Endothelial cell of umbilical vein (primary cell): ENCODE results near the gene CMIP. TPM values are rescaled to one million over a fixed set of nuclear protein-coding genes. Genes with fewer than 3 reads are reported as not detected.

Source experiments
- BruUV-seq: library from RNA; stranded (reverse); fragments of 400-500 nt; replicated peaks from 2 replicates; lab custom pipeline; 2021; lab: Mats Ljungman, UMichigan
- CTCF ChIA-PET: fragments of 300-600, 350-600 bp; sonication (Branson Sonifier 250); formaldehyde crosslinking; loops from one replicate; lab custom pipeline; 2021; ENCODE audit warnings: antibody characterized with exemption, inconsistent platforms; lab: Charles Lee
- POLR2A ChIA-PET: fragments of 300-600, 350-600 bp; sonication (Branson Sonifier 250); formaldehyde crosslinking; loops from one replicate; lab custom pipeline; 2021; ENCODE audit warnings: antibody characterized with exemption, inconsistent platforms; lab: Charles Lee
- DNase-seq: peaks from one replicate; pipeline ENCODE4 v3.0.0-alpha.2; 2011; ENCODE audit warnings: low read depth, low spot score
- FAIRE-seq: peaks from 2 replicates; lab custom pipeline; 2011; peaks lifted over from hg19 to GRCh38; lab: Jason Lieb, UNC
- H2AFZ ChIP-seq: 2 replicates; pipeline ENCODE4 v1.6.0; 2012; ENCODE audit warnings: low read depth, low read length, control low read depth, inconsistent platforms
- H3K27ac ChIP-seq: 2 replicates; pipeline ENCODE4 v1.5.1; 2011; ENCODE audit warnings: low read depth, mild to moderate bottlenecking, control low read depth, low read length, moderate library complexity; ENCODE audit not compliant: insufficient read depth
- H3K27me3 ChIP-seq, 2 experiments: 2 replicates each; pipeline versions ENCODE4 v1.6.0 to v1.6.1; 2011; ENCODE audit warnings: low read length in 2 of 2, mixed read lengths in 1 of 2; ENCODE audit not compliant: control insufficient read depth in 2 of 2, insufficient read depth in 2 of 2
- H3K36me3 ChIP-seq, 2 experiments: 2 replicates in 1 of 2; 3 replicates in 1 of 2; pipeline ENCODE4 v1.5.1; 2011; ENCODE audit warnings: low read length in 2 of 2, mild to moderate bottlenecking in 1 of 2, moderate library complexity in 1 of 2; ENCODE audit not compliant: control insufficient read depth in 2 of 2, insufficient read depth in 2 of 2; ENCODE audit errors: extremely low read depth in 1 of 2
- H3K4me1 ChIP-seq: 3 replicates; pipeline ENCODE4 v1.5.1; 2011; ENCODE audit warnings: mild to moderate bottlenecking, low read length; ENCODE audit not compliant: control insufficient read depth, insufficient read depth; ENCODE audit errors: extremely low read depth
- H3K4me2 ChIP-seq: 2 replicates; pipeline ENCODE4 v1.6.1; 2011; ENCODE audit warnings: low read length, control low read depth, mixed read lengths; ENCODE audit not compliant: insufficient read depth
- H3K4me3 ChIP-seq, 3 experiments: fragments of 200-600 bp in 1 of 3; sonication (generic), shearing (Covaris generic) in 1 of 3; replicated peaks in 1 of 3; 2 replicates each; pipeline ENCODE4 v1.5.1; 2011 to 2016; ENCODE audit warnings: control low read depth in 3 of 3, low read length in 3 of 3, mild to moderate bottlenecking in 2 of 3, inconsistent platforms in 1 of 3, low read depth in 1 of 3, moderate library complexity in 1 of 3; ENCODE audit not compliant: insufficient read depth in 1 of 3
- H3K79me2 ChIP-seq: 2 replicates; pipeline ENCODE4 v1.6.0; 2012; ENCODE audit warnings: low read length, inconsistent platforms; ENCODE audit not compliant: control insufficient read depth, insufficient read depth
- H3K9ac ChIP-seq: replicated peaks from 2 replicates; pipeline ENCODE3; 2011; ENCODE audit warnings: low read length, control low read depth; ENCODE audit not compliant: insufficient read depth; ENCODE audit errors: extremely low read depth
- H3K9me1 ChIP-seq: replicated peaks from 3 replicates; pipeline ENCODE4 v1.6.0; 2011; ENCODE audit warnings: mild to moderate bottlenecking, low read length; ENCODE audit not compliant: control insufficient read depth, insufficient read depth; ENCODE audit errors: extremely low read depth
- H3K9me3 ChIP-seq: replicated peaks from 2 replicates; pipeline ENCODE4 v1.5.1; 2012; ENCODE audit warnings: low read length, inconsistent platforms; ENCODE audit not compliant: control insufficient read depth, insufficient read depth
- H4K20me1 ChIP-seq: replicated peaks from 2 replicates; pipeline ENCODE3; 2011; ENCODE audit warnings: mild to moderate bottlenecking, low read length; ENCODE audit not compliant: control insufficient read depth, insufficient read depth; ENCODE audit errors: extremely low read depth
- EZH2 ChIP-seq: IDR thresholded peaks from 2 replicates; pipeline ENCODE4 v1.6.1; 2012; ENCODE audit warnings: borderline replicate concordance, low read depth, mild to moderate bottlenecking, moderate library complexity, low read length, inconsistent platforms; ENCODE audit not compliant: severe bottlenecking
- FOS ChIP-seq: IDR thresholded peaks from 2 replicates; pipeline ENCODE4 v1.6.1; 2011; ENCODE audit warnings: mild to moderate bottlenecking, low read length, moderate library complexity, borderline replicate concordance; ENCODE audit not compliant: insufficient read depth
- GATA2 ChIP-seq: IDR thresholded peaks from 2 replicates; pipeline ENCODE4 v1.7.0; 2011; ENCODE audit warnings: low read depth, mild to moderate bottlenecking, moderate library complexity, mixed read lengths, low read length; ENCODE audit not compliant: insufficient read length, insufficient read depth
- JUN ChIP-seq: IDR thresholded peaks from 2 replicates; pipeline ENCODE4 v1.6.1; 2011; ENCODE audit warnings: borderline replicate concordance, low read depth; ENCODE audit not compliant: insufficient read length, insufficient read depth
- MYC ChIP-seq: IDR thresholded peaks from one replicate; pipeline ENCODE4 v1.6.1; 2011; ENCODE audit warnings: mild to moderate bottlenecking, low read depth, low read length
- POLR2A ChIP-seq: IDR thresholded peaks from 2 replicates; pipeline ENCODE4 v1.6.1; 2012; ENCODE audit warnings: low read depth, mild to moderate bottlenecking, control low read depth, low read length
- POLR2AphosphoS5 ChIP-seq: IDR thresholded peaks from 2 replicates; pipeline ENCODE4 v1.6.1; 2012; ENCODE audit warnings: low read depth, mild to moderate bottlenecking, control low read depth, low read length, moderate library complexity; ENCODE audit not compliant: insufficient read depth
- dilution Hi-C: fragments of 300-500 bp; cut with MboI; formaldehyde crosslinking; loops from one replicate; pipeline ENCODE4 v1.15.0; 2019; ENCODE audit warnings: low sequenced_read_pairs; ENCODE audit not compliant: extremely low pct_ligation_motif_present
- intact Hi-C: fragments of 100-400 bp; cut with micrococcal nuclease; formaldehyde crosslinking; loops from one replicate; pipeline ENCODE4 v1.10.0; 2022
- polyA plus RNA-seq, 4 experiments: library from polyadenylated mRNA; depleted of rRNA in 3 of 4; stranded (reverse) in 3 of 4; unstranded in 1 of 4; fragments of >200 nt; gene quantifications; 2 replicates each; pipeline versions ENCODE4 v1.2.1 to v1.2.3, GENCODE V29; 2011 to 2012; ENCODE audit warnings: missing spikeins in 1 of 4
- total RNA-seq: library from RNA; stranded (reverse); gene quantifications from 2 replicates; pipeline ENCODE4 v1.2.3, GENCODE V29; 2021
- TF ChIP-seq, protein P1 (sequence below): IDR thresholded peaks from 2 replicates; pipeline ENCODE4 v1.6.1; 2011; ENCODE audit not compliant: insufficient read depth, insufficient read length
- TF ChIP-seq, protein P2 (sequence below), 2 donors: IDR thresholded peaks; 1 replicate in 1 of 2; 2 replicates in 1 of 2; pipeline ENCODE4 v1.5.1; 2011; ENCODE audit warnings: low read length in 2 of 2, mild to moderate bottlenecking in 2 of 2, moderate library complexity in 2 of 2, control low read depth in 1 of 2, inconsistent platforms in 1 of 2, low read depth in 1 of 2; ENCODE audit not compliant: insufficient read depth in 1 of 2; ENCODE audit errors: extremely low read depth in 1 of 2

The CMIP gene
- total and polyA plus RNA-seq, 2 donors (not counting 3 experiments of a cell fraction or from before 2014, with no cell fraction given), result 29.0 to 101 TPM

DNA sequence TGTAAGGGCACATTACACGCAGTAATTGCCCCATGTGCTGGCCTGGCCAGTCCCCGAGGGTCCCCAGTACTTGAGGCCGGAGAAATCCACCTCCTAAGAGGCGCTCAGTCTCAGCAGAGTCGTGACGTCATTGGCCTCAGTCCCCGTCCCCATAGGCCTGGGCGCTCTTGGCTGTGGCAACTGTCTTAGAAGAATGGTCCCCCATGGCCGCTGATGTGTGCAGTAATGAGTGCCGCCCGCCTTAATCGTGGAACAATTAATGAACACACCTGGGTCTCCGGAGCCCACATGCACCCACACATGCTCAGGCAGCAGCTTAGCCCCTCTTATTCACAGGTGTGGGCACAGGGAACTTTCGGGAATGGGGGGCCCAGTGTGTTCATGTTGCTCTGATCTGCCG, 248.0 kb downstream of the CMIP start:
- Histone ChIP-seq H3K27ac (peak overlapping the region; percentile 98), H2AFZ (no peak overlapping the region), H3K9ac (peak overlapping the region; percentile 86), H3K4me2 (no peak overlapping the region), H4K20me1 (no peaks in the 10 kb centered on the region), H3K27me3 (no peaks in the 10 kb centered on the region), H3K79me2 (peaks cover 3% of the 10 kb centered on the region), H3K4me1 (peaks cover 63% of the 10 kb centered on the region), H3K4me3 (no peak overlapping the region), H3K36me3 (peaks cover 4 to 11% of the 10 kb centered on the region in 2 experiments), H3K9me3 (no peaks in the 10 kb centered on the region), H3K9me1 (no peaks in the 10 kb centered on the region)
- CTCF ChIA-PET, result interaction anchor here (1.7 kb wide), 1 partner anchor 12 kb away, joined by 5 read pairs; no protein-coding TSS in a partner anchor
- TF ChIP-seq, protein P1, sequence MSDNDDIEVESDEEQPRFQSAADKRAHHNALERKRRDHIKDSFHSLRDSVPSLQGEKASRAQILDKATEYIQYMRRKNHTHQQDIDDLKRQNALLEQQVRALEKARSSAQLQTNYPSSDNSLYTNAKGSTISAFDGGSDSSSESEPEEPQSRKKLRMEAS, result no peak
- TF ChIP-seq FOS, result no peak
- no peak for TF ChIP-seq GATA2
- TF ChIP-seq MYC, result no peak
- no peak for TF ChIP-seq POLR2AphosphoS5
- TF ChIP-seq JUN, result no peak
- TF ChIP-seq, protein P2, sequence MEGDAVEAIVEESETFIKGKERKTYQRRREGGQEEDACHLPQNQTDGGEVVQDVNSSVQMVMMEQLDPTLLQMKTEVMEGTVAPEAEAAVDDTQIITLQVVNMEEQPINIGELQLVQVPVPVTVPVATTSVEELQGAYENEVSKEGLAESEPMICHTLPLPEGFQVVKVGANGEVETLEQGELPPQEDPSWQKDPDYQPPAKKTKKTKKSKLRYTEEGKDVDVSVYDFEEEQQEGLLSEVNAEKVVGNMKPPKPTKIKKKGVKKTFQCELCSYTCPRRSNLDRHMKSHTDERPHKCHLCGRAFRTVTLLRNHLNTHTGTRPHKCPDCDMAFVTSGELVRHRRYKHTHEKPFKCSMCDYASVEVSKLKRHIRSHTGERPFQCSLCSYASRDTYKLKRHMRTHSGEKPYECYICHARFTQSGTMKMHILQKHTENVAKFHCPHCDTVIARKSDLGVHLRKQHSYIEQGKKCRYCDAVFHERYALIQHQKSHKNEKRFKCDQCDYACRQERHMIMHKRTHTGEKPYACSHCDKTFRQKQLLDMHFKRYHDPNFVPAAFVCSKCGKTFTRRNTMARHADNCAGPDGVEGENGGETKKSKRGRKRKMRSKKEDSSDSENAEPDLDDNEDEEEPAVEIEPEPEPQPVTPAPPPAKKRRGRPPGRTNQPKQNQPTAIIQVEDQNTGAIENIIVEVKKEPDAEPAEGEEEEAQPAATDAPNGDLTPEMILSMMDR (IDR thresholded peaks at IDR 0.05; ENCODE audit: extremely low read depth in 1 of 2, insufficient read depth in 1 of 2, low read depth in 1 of 2, low read length in 2 of 2), result no peak
- TF ChIP-seq POLR2A, result no peak
- no peak for TF ChIP-seq EZH2
- no TSS peak for BruUV-seq
- POLR2A ChIA-PET, result no interaction called here
- intact Hi-C loops (no loop called here), dilution Hi-C loops (no loop called here)
- FAIRE-seq (no peak), DNase-seq (no peak)
